ENCODE data around the gene LMCD1. TPM values are rescaled to one million over a fixed set of nuclear protein-coding genes. Genes with fewer than 3 reads are reported as not detected.
A peak's percentile ranks its signal among the peaks of the same experiment; 100 is the strongest.

The LMCD1 gene
- total RNA-seq, result 2.9 TPM

GRCh38 chr3:8501371-8502131 lies at the start of gene LMCD1:
TSS of gene LMCD1 (plus strand) at chr3:8501823. CDS start at chr3:8501939, 116 bp downstream.
- ATAC-seq (peak; percentile 91), DNase-seq (ENCODE audit: low spot score) (peak; percentile 98)

- ATAC-seq (no peak), DNase-seq (ENCODE audit: low spot score) (no peak)
Measured at GRCh38 chr3:8452112-8452511, 49.5 kb upstream of the LMCD1 start.

- ATAC-seq, result no peak
- DNase-seq (ENCODE audit: low spot score), result no peak
Measured at GRCh38 chr3:8453153-8453552, 48.5 kb upstream of the LMCD1 start.

- DNase-seq (ENCODE audit: low spot score), result no peak
- ATAC-seq, result no peak
Measured at GRCh38 chr3:8455526-8456411, 45.9 kb upstream of the LMCD1 start.

- DNase-seq (ENCODE audit: low spot score) (no peak), ATAC-seq (no peak)
Measured at GRCh38 chr3:8456412-8456811, 45.2 kb upstream of the LMCD1 start.

GRCh38 chr3:8457039-8457438 lies 44.6 kb upstream of the LMCD1 start:
- ATAC-seq (no peak), DNase-seq (ENCODE audit: low spot score) (no peak)

GRCh38 chr3:8458238-8458661 lies 43.4 kb upstream of the LMCD1 start:
- DNase-seq (ENCODE audit: low spot score) (no peak), ATAC-seq (no peak)

- ATAC-seq, result no peak
- DNase-seq (ENCODE audit: low spot score), result no peak
Measured at GRCh38 chr3:8458711-8459110, 42.9 kb upstream of the LMCD1 start.

- peak; percentile 71 for ATAC-seq
- no peak for DNase-seq (ENCODE audit: low spot score)
Measured at GRCh38 chr3:8460050-8460708, 41.4 kb upstream of the LMCD1 start.

GRCh38 chr3:8460815-8461456 lies 40.7 kb upstream of the LMCD1 start:
- ATAC-seq, result peak; percentile 71
- no peak for DNase-seq (ENCODE audit: low spot score)

- no peak for DNase-seq (ENCODE audit: low spot score)
- no peak for ATAC-seq
Measured at GRCh38 chr3:8464668-8465067, 37.0 kb upstream of the LMCD1 start.

- DNase-seq (ENCODE audit: low spot score), result no peak
- ATAC-seq, result no peak
Measured at GRCh38 chr3:8466526-8466925, 35.1 kb upstream of the LMCD1 start.

GRCh38 chr3:8470801-8471200 lies 30.8 kb upstream of the LMCD1 start:
- no peak for ATAC-seq
- no peak for DNase-seq (ENCODE audit: low spot score)

GRCh38 chr3:8472549-8472948 lies 29.1 kb upstream of the LMCD1 start:
- DNase-seq (ENCODE audit: low spot score) (no peak), ATAC-seq (no peak)

- DNase-seq (ENCODE audit: low spot score), result no peak
- ATAC-seq, result no peak
Measured at GRCh38 chr3:8473029-8473428, 28.6 kb upstream of the LMCD1 start.

- ATAC-seq, result no peak
- no peak for DNase-seq (ENCODE audit: low spot score)
Measured at GRCh38 chr3:8473990-8474389, 27.6 kb upstream of the LMCD1 start.

GRCh38 chr3:8474991-8475390 lies 26.6 kb upstream of the LMCD1 start:
- no peak for DNase-seq (ENCODE audit: low spot score)

GRCh38 chr3:8480699-8481098 lies 20.9 kb upstream of the LMCD1 start:
- DNase-seq (ENCODE audit: low spot score) (no peak), ATAC-seq (no peak)

More at GRCh38 chr3:8474991-8475390, 26.6 kb upstream of the LMCD1 start:
- no peak for ATAC-seq

GRCh38 chr3:8481380-8481779 lies 20.2 kb upstream of the LMCD1 start:
- ATAC-seq (no peak), DNase-seq (ENCODE audit: low spot score) (no peak)

- no peak for ATAC-seq
- no peak for DNase-seq (ENCODE audit: low spot score)
Measured at GRCh38 chr3:8482263-8482662, 19.4 kb upstream of the LMCD1 start.

All from left lobe of liver (tissue), 2 donors.